Measurements from ENCODE around the gene USF1.
"Not testable (repeated sequence)": the region's sequence is repeated elsewhere in the genome, so short reads cannot be mapped to it uniquely, and the experiment has no call there.

USF1 gene

GRCh38 chr1:161026954-161027353 lies 18.8 kb downstream of the USF1 start:
- DNase-seq; intact Hi-C loops (cut with DNase I): not testable (repeated sequence)

GRCh38 chr1:161022432-161022831 lies 23.3 kb downstream of the USF1 start:
- intact Hi-C loops (cut with DNase I); DNase-seq: not testable (repeated sequence)

- DNase-seq: no peak
- intact Hi-C loops (cut with DNase I): no loop called here
Observed at GRCh38 chr1:161021970-161022353, 23.8 kb downstream of the USF1 start.

- DNase-seq: peak; percentile 57 to 96 (median 84)
- intact Hi-C loops (cut with DNase I): no loop called here
Observed at GRCh38 chr1:161021165-161021969, 24.4 kb downstream of the USF1 start.

GRCh38 chr1:161020509-161021164 lies 25.1 kb downstream of the USF1 start, which contains the start of gene F11R:
Gene F11R, minus strand, starts transcription at chr1:161021152. Its CDS starts 79 bp downstream, at chr1:161021073.
- peak in 5 of 42 donors; percentile 10 to 47 (median 21) for DNase-seq
- intact Hi-C loops (cut with DNase I): no loop called here

- DNase-seq: no peak
- intact Hi-C loops (cut with DNase I): no loop called here
Observed at GRCh38 chr1:161019751-161020495, 25.9 kb downstream of the USF1 start.

GRCh38 chr1:161019111-161019660 lies 26.6 kb downstream of the USF1 start:
- DNase-seq; intact Hi-C loops (cut with DNase I): not testable (repeated sequence)

- intact Hi-C loops (cut with DNase I): no loop called here
- DNase-seq: no peak
Observed at GRCh38 chr1:161018631-161018930, 27.2 kb downstream of the USF1 start.

GRCh38 chr1:161017756-161018630 lies 27.8 kb downstream of the USF1 start:
- no peak for DNase-seq
- intact Hi-C loops (cut with DNase I): no loop called here

GRCh38 chr1:161017181-161017580 lies 28.6 kb downstream of the USF1 start:
- DNase-seq; intact Hi-C loops (cut with DNase I): not testable (repeated sequence)

GRCh38 chr1:161016683-161017082 lies 29.1 kb downstream of the USF1 start:
- intact Hi-C loops (cut with DNase I); DNase-seq: not testable (repeated sequence)

- intact Hi-C loops (cut with DNase I): no loop called here
Observed at GRCh38 chr1:161013488-161014230, 32.1 kb downstream of the USF1 start.

GRCh38 chr1:161013131-161013487 lies 32.7 kb downstream of the USF1 start:
- intact Hi-C loops (cut with DNase I): no loop called here
- DNase-seq: no peak

More at GRCh38 chr1:161013488-161014230, 32.1 kb downstream of the USF1 start:
- DNase-seq: peak in 38 of 42 donors; percentile 11 to 75 (median 46)

GRCh38 chr1:161012420-161012819 lies 33.4 kb downstream of the USF1 start:
- no peak for DNase-seq
- intact Hi-C loops (cut with DNase I): no loop called here

GRCh38 chr1:161009602-161010211 lies 36.1 kb downstream of the USF1 start:
- intact Hi-C loops (cut with DNase I): no loop called here

GRCh38 chr1:161008869-161009510 lies 36.8 kb downstream of the USF1 start:
- intact Hi-C loops (cut with DNase I): no loop called here
- DNase-seq: no peak

More at GRCh38 chr1:161009602-161010211, 36.1 kb downstream of the USF1 start:
- DNase-seq: no peak

GRCh38 chr1:161007369-161007768 lies 38.4 kb downstream of the USF1 start:
- intact Hi-C loops (cut with DNase I): no loop called here
- DNase-seq: no peak

All from head of caudate nucleus (tissue), 42 donors.